SK-N-SH treated with all-trans-retinoic acid at 6 μM for 48 hours (cell line): ENCODE data around the gene ARHGAP12.

Experiments used
- CSDC2 ChIP-seq: fragments of 250-450 bp; sonication (Bioruptor Pico); IDR thresholded peaks from 2 replicates; pipeline ENCODE4 v1.5.0; 2020; ENCODE audit warnings: mild to moderate bottlenecking, moderate library complexity
- ESRRG ChIP-seq: fragments of 250-450 bp; sonication (Bioruptor Pico); IDR thresholded peaks from 2 replicates; pipeline ENCODE4 v1.6.1; 2021; ENCODE audit warnings: mild to moderate bottlenecking
- GLIS3 ChIP-seq: fragments of 250-450 bp; sonication (Bioruptor Pico); IDR thresholded peaks from 2 replicates; pipeline ENCODE4 v1.5.0; 2020; ENCODE audit warnings: mild to moderate bottlenecking, moderate library complexity
- ISL1 ChIP-seq: fragments of 250-450 bp; sonication (Bioruptor Pico); IDR thresholded peaks from 2 replicates; pipeline ENCODE4 v2.1.2; 2022; ENCODE audit warnings: mild to moderate bottlenecking, moderate library complexity
- RARB ChIP-seq: fragments of 250-450 bp; sonication (Bioruptor Pico); IDR thresholded peaks from 2 replicates; pipeline ENCODE4 v1.8.0; 2021; ENCODE audit warnings: mild to moderate bottlenecking, moderate library complexity
- ZC3H10 ChIP-seq: fragments of 250-450 bp; sonication (Bioruptor Pico); IDR thresholded peaks from 2 replicates; pipeline ENCODE4 v1.5.1; 2021; ENCODE audit warnings: mild to moderate bottlenecking, moderate library complexity
- ZFP30 ChIP-seq: fragments of 450-650 bp; formaldehyde crosslinking; IDR thresholded peaks from 2 replicates; pipeline ENCODE4 v1.5.0; 2022; ENCODE audit warnings: mild to moderate bottlenecking, moderate library complexity
- ZNF565 ChIP-seq: fragments of 450-650 bp; formaldehyde crosslinking; conservative IDR thresholded peaks from 2 replicates; pipeline ENCODE4 v1.5.0; 2020; ENCODE audit warnings: low read depth, mild to moderate bottlenecking, moderate library complexity
- ZNF8 ChIP-seq: fragments of 450-650 bp; formaldehyde crosslinking; IDR thresholded peaks from 2 replicates; pipeline ENCODE4 v1.5.0; 2020; ENCODE audit warnings: mild to moderate bottlenecking, moderate library complexity
- TF ChIP-seq, protein P1 (sequence below): fragments of 250-450 bp; sonication (Bioruptor Pico); IDR thresholded peaks from 2 replicates; pipeline ENCODE4 v1.8.0; 2020; ENCODE audit warnings: mild to moderate bottlenecking, moderate library complexity, borderline replicate concordance

DNA sequence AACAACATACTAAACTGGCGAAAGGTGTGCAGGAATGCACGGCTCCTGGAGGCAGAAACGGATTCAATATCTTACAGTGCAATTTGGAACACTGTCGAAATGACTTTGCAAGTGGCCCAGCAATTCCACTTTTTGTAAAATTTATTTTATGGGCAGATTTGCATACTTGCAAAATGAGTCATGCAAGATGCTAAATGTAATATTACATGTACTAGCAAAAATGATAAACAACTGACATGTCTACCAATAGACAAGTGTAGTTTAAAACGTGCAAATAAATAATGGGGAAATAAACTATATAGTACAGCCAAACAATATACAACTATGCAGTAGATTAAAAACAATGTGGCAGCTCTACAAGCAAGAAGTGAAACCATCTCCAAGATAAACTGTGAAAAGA, 97.7 kb downstream of the ARHGAP12 start:
- no peak for TF ChIP-seq CSDC2
- no peak for TF ChIP-seq ESRRG (CRISPR knock-in tag)
- no peak for TF ChIP-seq ISL1 (CRISPR knock-in tag)
- no peak for TF ChIP-seq RARB (CRISPR knock-in tag)
- no peak for TF ChIP-seq ZC3H10 (CRISPR knock-in tag)
- TF ChIP-seq GLIS3: no peak
- TF ChIP-seq ZNF565: no peak
- no peak for TF ChIP-seq ZFP30 (CRISPR knock-in tag)
- no peak for TF ChIP-seq ZNF8 (CRISPR knock-in tag)
- TF ChIP-seq, protein P1, sequence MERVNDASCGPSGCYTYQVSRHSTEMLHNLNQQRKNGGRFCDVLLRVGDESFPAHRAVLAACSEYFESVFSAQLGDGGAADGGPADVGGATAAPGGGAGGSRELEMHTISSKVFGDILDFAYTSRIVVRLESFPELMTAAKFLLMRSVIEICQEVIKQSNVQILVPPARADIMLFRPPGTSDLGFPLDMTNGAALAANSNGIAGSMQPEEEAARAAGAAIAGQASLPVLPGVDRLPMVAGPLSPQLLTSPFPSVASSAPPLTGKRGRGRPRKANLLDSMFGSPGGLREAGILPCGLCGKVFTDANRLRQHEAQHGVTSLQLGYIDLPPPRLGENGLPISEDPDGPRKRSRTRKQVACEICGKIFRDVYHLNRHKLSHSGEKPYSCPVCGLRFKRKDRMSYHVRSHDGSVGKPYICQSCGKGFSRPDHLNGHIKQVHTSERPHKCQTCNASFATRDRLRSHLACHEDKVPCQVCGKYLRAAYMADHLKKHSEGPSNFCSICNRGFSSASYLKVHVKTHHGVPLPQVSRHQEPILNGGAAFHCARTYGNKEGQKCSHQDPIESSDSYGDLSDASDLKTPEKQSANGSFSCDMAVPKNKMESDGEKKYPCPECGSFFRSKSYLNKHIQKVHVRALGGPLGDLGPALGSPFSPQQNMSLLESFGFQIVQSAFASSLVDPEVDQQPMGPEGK (CRISPR knock-in tag): no peak
